ENCODE results near the gene CWC22.

The CWC22 gene

GRCh38 chr2:179949438-179949837, 57.7 kb downstream of the CWC22 start:
- no peak for DNase-seq

GRCh38 chr2:179948058-179948457, 59.0 kb downstream of the CWC22 start:
- Histone ChIP-seq H3K9ac (ENCODE audit: low read depth, low read length) (no peak overlapping the region), H3K36me3 (ENCODE audit: insufficient read depth, low read length) (peaks cover 80% of the 10 kb centered on the region), H3K4me2 (ENCODE audit: insufficient read depth, low read length) (no peak overlapping the region), H3K79me2 (ENCODE audit: insufficient read depth, low read length) (no peaks in the 10 kb centered on the region), H3K9me3 (ENCODE audit: insufficient read depth, low read length, severe bottlenecking) (no peaks in the 10 kb centered on the region), H2AFZ (ENCODE audit: low read depth, low read length) (no peak overlapping the region), H3K4me1 (ENCODE audit: insufficient read depth, low read length) (no peaks in the 10 kb centered on the region), H4K20me1 (ENCODE audit: insufficient read depth, low read length) (no peaks in the 10 kb centered on the region), H3K27me3 (ENCODE audit: insufficient read depth, low read length, poor library complexity) (no peaks in the 10 kb centered on the region), H3K4me3 (ENCODE audit: low read depth in 1 of 2, low read length in 2 of 2) (no peak overlapping the region), H3K27ac (ENCODE audit: low read length) (no peak overlapping the region)
- no peak for TF ChIP-seq EZH2 (IDR thresholded peaks at IDR 0.05; ENCODE audit: borderline replicate concordance, low read depth, low read length, severe bottlenecking)
- no peak for TF ChIP-seq CTCF (IDR thresholded peaks at IDR 0.05; ENCODE audit: borderline replicate concordance, extremely low read depth, low read length, poor library complexity, severe bottlenecking)
- no peak for DNase-seq
- ATAC-seq (ENCODE audit: insufficient read depth, low read depth) = no peak

More at GRCh38 chr2:179949438-179949837, 57.7 kb downstream of the CWC22 start:
- Histone ChIP-seq H3K27ac (ENCODE audit: low read length) (no peak overlapping the region), H3K4me3 (ENCODE audit: low read depth in 1 of 2, low read length in 2 of 2) (no peak overlapping the region), H4K20me1 (ENCODE audit: insufficient read depth, low read length) (no peaks in the 10 kb centered on the region), H3K36me3 (ENCODE audit: insufficient read depth, low read length) (peaks cover 88% of the 10 kb centered on the region), H3K27me3 (ENCODE audit: insufficient read depth, low read length, poor library complexity) (no peaks in the 10 kb centered on the region), H3K4me1 (ENCODE audit: insufficient read depth, low read length) (no peaks in the 10 kb centered on the region), H3K4me2 (ENCODE audit: insufficient read depth, low read length) (no peak overlapping the region), H3K79me2 (ENCODE audit: insufficient read depth, low read length) (no peaks in the 10 kb centered on the region), H3K9ac (ENCODE audit: low read depth, low read length) (no peak overlapping the region), H2AFZ (ENCODE audit: low read depth, low read length) (no peak overlapping the region), H3K9me3 (ENCODE audit: insufficient read depth, low read length, severe bottlenecking) (no peaks in the 10 kb centered on the region)
- ATAC-seq (ENCODE audit: insufficient read depth, low read depth) = no peak
- TF ChIP-seq EZH2 (IDR thresholded peaks at IDR 0.05; ENCODE audit: borderline replicate concordance, low read depth, low read length, severe bottlenecking) = no peak
- no peak for TF ChIP-seq CTCF (IDR thresholded peaks at IDR 0.05; ENCODE audit: borderline replicate concordance, extremely low read depth, low read length, poor library complexity, severe bottlenecking)

GRCh38 chr2:179946810-179947615, 60.1 kb downstream of the CWC22 start:
- Histone ChIP-seq H3K27me3 (ENCODE audit: insufficient read depth, low read length, poor library complexity) (no peaks in the 10 kb centered on the region), H2AFZ (ENCODE audit: low read depth, low read length) (no peak overlapping the region), H3K9ac (ENCODE audit: low read depth, low read length) (no peak overlapping the region), H4K20me1 (ENCODE audit: insufficient read depth, low read length) (no peaks in the 10 kb centered on the region), H3K9me3 (ENCODE audit: insufficient read depth, low read length, severe bottlenecking) (no peaks in the 10 kb centered on the region), H3K4me2 (ENCODE audit: insufficient read depth, low read length) (no peak overlapping the region), H3K79me2 (ENCODE audit: insufficient read depth, low read length) (no peaks in the 10 kb centered on the region), H3K36me3 (ENCODE audit: insufficient read depth, low read length) (peaks cover 72% of the 10 kb centered on the region), H3K4me3 (ENCODE audit: low read depth in 1 of 2, low read length in 2 of 2) (no peak overlapping the region), H3K27ac (ENCODE audit: low read length) (no peak overlapping the region), H3K4me1 (ENCODE audit: insufficient read depth, low read length) (no peaks in the 10 kb centered on the region)
- DNase-seq (no peak), ATAC-seq (ENCODE audit: insufficient read depth, low read depth) (no peak)
- no peak for TF ChIP-seq EZH2 (IDR thresholded peaks at IDR 0.05; ENCODE audit: borderline replicate concordance, low read depth, low read length, severe bottlenecking)
- TF ChIP-seq CTCF (IDR thresholded peaks at IDR 0.05; ENCODE audit: borderline replicate concordance, extremely low read depth, low read length, poor library complexity, severe bottlenecking) = no peak

All from DND-41 (cell line).